Mesothelial cell of epicardium (in vitro differentiated cells): Measurements from ENCODE around the gene PTPRQ. TPM values are rescaled to one million over a fixed set of nuclear protein-coding genes. Genes with fewer than 3 reads are reported as not detected.
A peak's percentile ranks its signal among the peaks of the same experiment; 100 is the strongest.
"Not testable (repeated sequence)": the region's sequence is repeated elsewhere in the genome, so short reads cannot be mapped to it uniquely, and the experiment has no call there.

Source experiments
- DNase-seq, 2 experiments: peaks; one replicate each; pipeline ENCODE4 v3.0.0; 2021; ENCODE audit warnings: low spot score in 2 of 2; ENCODE audit not compliant: unreplicated experiment in 2 of 2
- H3K27ac Mint-ChIP-seq: 2 replicates; pipeline ENCODE4 v1.8.0; 2021; ENCODE audit warnings: mixed read lengths
- H3K27me3 Mint-ChIP-seq: 2 replicates; pipeline ENCODE4 v1.8.0; 2021; ENCODE audit warnings: low read depth, mixed read lengths
- H3K36me3 Mint-ChIP-seq: 2 replicates; pipeline ENCODE4 v1.8.0; 2021; ENCODE audit warnings: mixed read lengths
- H3K4me1 Mint-ChIP-seq: 2 replicates; pipeline ENCODE4 v1.8.0; 2021; ENCODE audit warnings: mixed read lengths
- H3K4me3 Mint-ChIP-seq: 2 replicates; pipeline ENCODE4 v1.8.0; 2021; ENCODE audit warnings: mild to moderate bottlenecking, moderate library complexity, mixed read lengths
- H3K9me3 Mint-ChIP-seq: 2 replicates; pipeline ENCODE4 v1.8.0; 2021; ENCODE audit warnings: mixed read lengths
- total RNA-seq: library from RNA; stranded (reverse); gene quantifications from 3 replicates; pipeline ENCODE4 v1.2.1, GENCODE V29; 2021
- TF ChIP-seq, protein P1 (sequence below): fragments of 200-600 bp; sonication (generic); IDR thresholded peaks from one replicate; pipeline ENCODE4 v1.5.0; 2021; ENCODE audit warnings: antibody characterized with exemption; ENCODE audit not compliant: unreplicated experiment

Gene PTPRQ
- total RNA-seq, 1 donor from 2014 or later: 17.5 TPM

DNA sequence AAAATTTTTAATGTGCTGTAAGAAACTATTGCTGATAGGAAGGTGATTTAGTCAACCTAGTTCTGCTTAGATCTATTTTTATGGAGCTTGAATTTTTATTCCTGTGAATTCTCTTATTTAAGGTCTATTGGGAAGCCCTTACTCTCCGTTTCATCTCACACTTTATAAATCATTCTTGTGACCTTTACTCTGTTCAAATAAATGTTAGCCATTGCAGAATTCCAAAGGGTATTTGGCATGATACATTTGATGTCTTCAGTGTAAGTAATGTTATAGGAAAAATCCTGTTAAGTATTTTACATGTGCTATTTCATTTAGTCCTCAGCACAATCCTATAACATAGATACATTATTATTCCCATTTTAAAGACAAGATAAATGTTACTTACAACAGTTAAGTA is 12.5 kb downstream of the PTPRQ start:
- Mint-ChIP-seq H3K4me3 (no peak overlapping the region), H3K27me3 (no peaks in the 10 kb centered on the region), H3K4me1 (no peaks in the 10 kb centered on the region), H3K9me3 (peaks cover 22% of the 10 kb centered on the region), H3K36me3 (peaks cover 25% of the 10 kb centered on the region), H3K27ac (no peak overlapping the region)
- DNase-seq: no peak
- TF ChIP-seq, protein P1, sequence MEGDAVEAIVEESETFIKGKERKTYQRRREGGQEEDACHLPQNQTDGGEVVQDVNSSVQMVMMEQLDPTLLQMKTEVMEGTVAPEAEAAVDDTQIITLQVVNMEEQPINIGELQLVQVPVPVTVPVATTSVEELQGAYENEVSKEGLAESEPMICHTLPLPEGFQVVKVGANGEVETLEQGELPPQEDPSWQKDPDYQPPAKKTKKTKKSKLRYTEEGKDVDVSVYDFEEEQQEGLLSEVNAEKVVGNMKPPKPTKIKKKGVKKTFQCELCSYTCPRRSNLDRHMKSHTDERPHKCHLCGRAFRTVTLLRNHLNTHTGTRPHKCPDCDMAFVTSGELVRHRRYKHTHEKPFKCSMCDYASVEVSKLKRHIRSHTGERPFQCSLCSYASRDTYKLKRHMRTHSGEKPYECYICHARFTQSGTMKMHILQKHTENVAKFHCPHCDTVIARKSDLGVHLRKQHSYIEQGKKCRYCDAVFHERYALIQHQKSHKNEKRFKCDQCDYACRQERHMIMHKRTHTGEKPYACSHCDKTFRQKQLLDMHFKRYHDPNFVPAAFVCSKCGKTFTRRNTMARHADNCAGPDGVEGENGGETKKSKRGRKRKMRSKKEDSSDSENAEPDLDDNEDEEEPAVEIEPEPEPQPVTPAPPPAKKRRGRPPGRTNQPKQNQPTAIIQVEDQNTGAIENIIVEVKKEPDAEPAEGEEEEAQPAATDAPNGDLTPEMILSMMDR: no peak

DNA sequence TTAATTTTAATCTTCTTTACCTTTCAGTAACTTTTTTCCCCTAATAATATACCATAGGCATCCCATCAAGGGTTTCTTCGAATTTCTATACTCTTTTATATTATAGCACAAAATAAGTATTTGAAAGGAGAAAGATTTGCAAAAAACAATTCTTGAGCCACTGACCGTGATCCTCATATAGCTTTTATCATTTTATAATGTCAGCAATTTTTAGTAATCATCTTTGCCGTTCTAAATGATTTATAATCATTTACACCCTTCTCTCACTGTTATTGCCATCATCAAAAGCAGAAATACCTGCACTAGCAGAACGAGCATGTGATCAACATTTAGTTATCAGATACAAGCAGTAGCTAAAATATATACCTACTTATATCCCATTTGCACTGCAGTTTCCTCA is 16.9 kb downstream of the PTPRQ start:
- H3K27ac Mint-ChIP-seq: no peak overlapping the region
- H3K4me3 Mint-ChIP-seq: no peak overlapping the region
- H3K4me1 Mint-ChIP-seq: no peaks in the 10 kb centered on the region
- no peak for DNase-seq
- peaks cover 20% of the 10 kb centered on the region for H3K36me3 Mint-ChIP-seq
- no peaks in the 10 kb centered on the region for H3K27me3 Mint-ChIP-seq
- peaks cover 9% of the 10 kb centered on the region for H3K9me3 Mint-ChIP-seq
- TF ChIP-seq, protein P1: no peak

DNA sequence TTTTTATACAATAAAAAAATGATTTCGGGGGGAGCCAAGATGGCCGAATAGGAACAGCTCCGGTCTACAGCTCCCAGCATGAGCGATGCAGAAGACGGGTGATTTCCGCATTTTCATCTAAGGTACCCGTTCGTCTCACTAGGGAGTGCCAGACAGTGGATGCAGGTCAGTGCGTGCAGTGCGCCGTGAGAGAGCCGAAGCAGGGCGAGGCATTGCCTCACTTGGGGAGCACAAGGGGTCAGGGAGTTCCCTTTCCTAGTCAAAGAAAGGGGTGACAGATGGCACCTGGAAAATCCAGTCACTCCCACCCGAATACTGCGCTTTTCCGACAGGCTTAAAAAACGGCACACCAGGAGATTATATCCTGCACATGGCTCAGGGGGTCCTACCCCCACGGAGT is 17.8 kb downstream of the PTPRQ start:
- not testable (repeated sequence) for H3K27me3 Mint-ChIP-seq, DNase-seq, H3K4me3 Mint-ChIP-seq, H3K27ac Mint-ChIP-seq, H3K9me3 Mint-ChIP-seq, H3K4me1 Mint-ChIP-seq
- peaks cover 18% of the 10 kb centered on the region for H3K36me3 Mint-ChIP-seq

DNA sequence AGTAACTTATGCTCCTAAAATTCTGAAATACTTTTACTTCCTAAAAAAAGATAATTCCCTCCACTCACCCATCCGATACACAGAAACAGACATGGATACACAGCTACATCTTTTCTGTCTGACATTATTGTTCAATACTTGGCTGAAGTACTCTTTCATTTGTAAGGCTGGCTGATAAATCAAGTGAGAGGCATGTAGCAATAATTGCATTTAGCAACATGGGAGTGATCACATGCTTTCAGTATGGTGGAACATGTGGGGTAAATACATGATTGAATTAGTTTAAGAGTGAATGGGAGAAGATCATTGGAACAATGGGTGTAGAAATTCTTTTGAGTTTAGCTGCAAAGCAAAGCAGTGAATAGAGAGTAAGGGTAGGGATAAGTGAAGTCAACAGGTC is 25.6 kb downstream of the PTPRQ start:
- H3K4me1 Mint-ChIP-seq: peaks cover 5% of the 10 kb centered on the region
- no peaks in the 10 kb centered on the region for H3K9me3 Mint-ChIP-seq

DNA sequence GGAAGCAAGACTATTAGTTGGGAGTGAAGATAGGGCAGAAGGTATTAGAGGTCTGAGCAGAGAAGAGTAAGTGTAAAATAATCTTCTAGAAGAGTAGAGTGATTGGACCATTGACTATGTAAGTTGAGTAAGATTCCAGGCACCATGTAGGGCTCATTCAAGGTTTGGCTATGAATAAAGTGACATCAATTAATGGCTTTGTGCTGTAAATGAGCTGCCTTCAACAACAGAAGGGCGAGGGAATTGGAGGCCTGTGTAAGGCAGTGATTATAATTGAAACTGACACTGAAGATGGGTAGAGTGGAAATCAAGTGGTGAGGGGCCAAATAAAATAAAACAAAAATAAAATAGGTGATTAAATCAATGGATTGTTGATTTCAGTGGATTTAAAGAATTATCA is 26.4 kb downstream of the PTPRQ start:
- TF ChIP-seq, protein P1: no peak
- H3K4me3 Mint-ChIP-seq: no peak overlapping the region
- peaks cover 5% of the 10 kb centered on the region for H3K4me1 Mint-ChIP-seq
- no peak overlapping the region for H3K27ac Mint-ChIP-seq
- no peaks in the 10 kb centered on the region for H3K27me3 Mint-ChIP-seq
- no peaks in the 10 kb centered on the region for H3K36me3 Mint-ChIP-seq
- DNase-seq: no peak
- H3K9me3 Mint-ChIP-seq: no peaks in the 10 kb centered on the region

More for the DNA sequence above, 25.6 kb downstream of the PTPRQ start:
- Mint-ChIP-seq H3K4me3 (no peak overlapping the region), H3K27me3 (no peaks in the 10 kb centered on the region), H3K27ac (no peak overlapping the region), H3K36me3 (no peaks in the 10 kb centered on the region)
- TF ChIP-seq, protein P1: no peak
- DNase-seq: no peak

DNA sequence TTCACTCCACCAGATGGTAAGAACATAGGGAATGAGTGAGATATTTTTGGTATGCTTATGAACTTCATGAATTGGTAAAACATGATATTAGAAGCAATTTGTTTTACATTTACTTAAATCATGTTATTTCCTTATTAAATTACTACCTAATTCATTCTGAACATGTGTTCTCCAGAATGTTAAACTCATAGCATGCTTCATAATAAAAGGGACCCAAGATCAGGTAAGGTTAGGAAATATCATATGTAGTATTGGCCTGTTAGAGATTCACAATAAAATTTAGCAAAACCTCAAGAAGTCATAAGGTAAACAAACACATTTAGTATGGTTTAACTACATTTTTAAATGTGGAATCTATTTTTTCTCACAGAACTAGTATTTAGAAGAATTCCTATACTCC is 28.2 kb downstream of the PTPRQ start:
- no peaks in the 10 kb centered on the region for H3K9me3 Mint-ChIP-seq
- peaks cover 5% of the 10 kb centered on the region for H3K4me1 Mint-ChIP-seq
- no peak for DNase-seq
- H3K27me3 Mint-ChIP-seq: no peaks in the 10 kb centered on the region
- H3K27ac Mint-ChIP-seq: peak overlapping the region; percentile 16
- H3K4me3 Mint-ChIP-seq: no peak overlapping the region
- TF ChIP-seq, protein P1: no peak
- peaks cover 5% of the 10 kb centered on the region for H3K36me3 Mint-ChIP-seq
